Measurements from ENCODE around the gene SRPRB. TPM values are rescaled to one million over a fixed set of nuclear protein-coding genes. Genes with fewer than 3 reads are reported as not detected.

The SRPRB gene
- polyA plus RNA-seq, 2 of the 4 experiments (the other 2 are of a cell fraction), result 41.9 to 64.6 TPM

- WGBS (ENCODE audit: missing lambda C conversion rate), result 89% methylated on average over 1 of the region's 1 CpG
- CTCF ChIA-PET, result interaction anchor here (1.2 kb wide), 1 partner anchor 115 kb away, joined by 3 read pairs; no protein-coding TSS in a partner anchor
Observed at GRCh38 chr3:133812872-133813271, 7.3 kb downstream of the SRPRB start.

DNA sequence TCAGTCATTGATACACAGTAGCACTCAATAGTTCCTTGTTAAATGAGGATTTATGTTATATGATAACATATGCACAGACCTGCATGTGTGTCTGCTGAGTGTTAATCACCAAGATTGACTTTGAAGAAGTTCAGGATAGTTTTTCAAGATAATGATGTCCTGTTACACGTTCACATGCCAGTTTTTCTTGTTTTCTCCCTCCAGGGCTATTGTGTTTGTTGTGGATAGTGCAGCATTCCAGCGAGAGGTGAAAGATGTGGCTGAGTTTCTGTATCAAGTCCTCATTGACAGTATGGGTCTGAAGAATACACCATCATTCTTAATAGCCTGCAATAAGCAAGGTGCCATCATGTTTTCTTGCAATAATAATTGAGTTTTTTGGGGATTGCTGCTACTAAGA lies 9.8 kb downstream of the SRPRB start:
- FAIRE-seq, result no peak
- CTCF ChIA-PET, result no interaction called here
- POLR2A ChIA-PET, result no interaction called here

More at GRCh38 chr3:133812872-133813271, 7.3 kb downstream of the SRPRB start:
- no peak for ATAC-seq
- Histone ChIP-seq H3K4me3 (no peak overlapping the region), H3K27ac (no peak overlapping the region), H3K4me1 (no peaks in the 10 kb centered on the region), H3K4me2 (no peak overlapping the region), H3K9me3 (no peaks in the 10 kb centered on the region)
- no peak for FAIRE-seq
- TF ChIP-seq POLR2A (IDR thresholded peaks at IDR 0.05; ENCODE audit: low read length) (no peak), CHD4 (IDR thresholded peaks at IDR 0.05; ENCODE audit: borderline replicate concordance) (no peak), SMC3 (IDR thresholded peaks at IDR 0.05) (no peak), NR3C1 (IDR thresholded peaks at IDR 0.05) (no peak), SREBF2 (IDR thresholded peaks at IDR 0.05) (no peak), HMGXB4 (CRISPR knock-in tag; IDR thresholded peaks at IDR 0.05; ENCODE audit: borderline replicate concordance) (no peak), ZNF302 (CRISPR knock-in tag; IDR thresholded peaks at IDR 0.05) (no peak), MYC (IDR thresholded peaks at IDR 0.05; ENCODE audit: borderline replicate concordance, low read length) (no peak), RNF2 (IDR thresholded peaks at IDR 0.05; ENCODE audit: borderline replicate concordance, low read depth) (no peak), RFX5 (IDR thresholded peaks at IDR 0.05) (no peak), TFCP2L1 (CRISPR knock-in tag; IDR thresholded peaks at IDR 0.05) (no peak), BHLHE40 (IDR thresholded peaks at IDR 0.05; ENCODE audit: low read depth, low read length) (no peak)
- TF ChIP-seq, protein P1, sequence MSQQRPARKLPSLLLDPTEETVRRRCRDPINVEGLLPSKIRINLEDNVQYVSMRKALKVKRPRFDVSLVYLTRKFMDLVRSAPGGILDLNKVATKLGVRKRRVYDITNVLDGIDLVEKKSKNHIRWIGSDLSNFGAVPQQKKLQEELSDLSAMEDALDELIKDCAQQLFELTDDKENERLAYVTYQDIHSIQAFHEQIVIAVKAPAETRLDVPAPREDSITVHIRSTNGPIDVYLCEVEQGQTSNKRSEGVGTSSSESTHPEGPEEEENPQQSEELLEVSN (IDR thresholded peaks at IDR 0.05; ENCODE audit: borderline replicate concordance, low read depth), result no peak
- TF ChIP-seq, protein P2, sequence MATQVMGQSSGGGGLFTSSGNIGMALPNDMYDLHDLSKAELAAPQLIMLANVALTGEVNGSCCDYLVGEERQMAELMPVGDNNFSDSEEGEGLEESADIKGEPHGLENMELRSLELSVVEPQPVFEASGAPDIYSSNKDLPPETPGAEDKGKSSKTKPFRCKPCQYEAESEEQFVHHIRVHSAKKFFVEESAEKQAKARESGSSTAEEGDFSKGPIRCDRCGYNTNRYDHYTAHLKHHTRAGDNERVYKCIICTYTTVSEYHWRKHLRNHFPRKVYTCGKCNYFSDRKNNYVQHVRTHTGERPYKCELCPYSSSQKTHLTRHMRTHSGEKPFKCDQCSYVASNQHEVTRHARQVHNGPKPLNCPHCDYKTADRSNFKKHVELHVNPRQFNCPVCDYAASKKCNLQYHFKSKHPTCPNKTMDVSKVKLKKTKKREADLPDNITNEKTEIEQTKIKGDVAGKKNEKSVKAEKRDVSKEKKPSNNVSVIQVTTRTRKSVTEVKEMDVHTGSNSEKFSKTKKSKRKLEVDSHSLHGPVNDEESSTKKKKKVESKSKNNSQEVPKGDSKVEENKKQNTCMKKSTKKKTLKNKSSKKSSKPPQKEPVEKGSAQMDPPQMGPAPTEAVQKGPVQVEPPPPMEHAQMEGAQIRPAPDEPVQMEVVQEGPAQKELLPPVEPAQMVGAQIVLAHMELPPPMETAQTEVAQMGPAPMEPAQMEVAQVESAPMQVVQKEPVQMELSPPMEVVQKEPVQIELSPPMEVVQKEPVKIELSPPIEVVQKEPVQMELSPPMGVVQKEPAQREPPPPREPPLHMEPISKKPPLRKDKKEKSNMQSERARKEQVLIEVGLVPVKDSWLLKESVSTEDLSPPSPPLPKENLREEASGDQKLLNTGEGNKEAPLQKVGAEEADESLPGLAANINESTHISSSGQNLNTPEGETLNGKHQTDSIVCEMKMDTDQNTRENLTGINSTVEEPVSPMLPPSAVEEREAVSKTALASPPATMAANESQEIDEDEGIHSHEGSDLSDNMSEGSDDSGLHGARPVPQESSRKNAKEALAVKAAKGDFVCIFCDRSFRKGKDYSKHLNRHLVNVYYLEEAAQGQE (IDR thresholded peaks at IDR 0.05), result no peak
- TF ChIP-seq, protein P3, sequence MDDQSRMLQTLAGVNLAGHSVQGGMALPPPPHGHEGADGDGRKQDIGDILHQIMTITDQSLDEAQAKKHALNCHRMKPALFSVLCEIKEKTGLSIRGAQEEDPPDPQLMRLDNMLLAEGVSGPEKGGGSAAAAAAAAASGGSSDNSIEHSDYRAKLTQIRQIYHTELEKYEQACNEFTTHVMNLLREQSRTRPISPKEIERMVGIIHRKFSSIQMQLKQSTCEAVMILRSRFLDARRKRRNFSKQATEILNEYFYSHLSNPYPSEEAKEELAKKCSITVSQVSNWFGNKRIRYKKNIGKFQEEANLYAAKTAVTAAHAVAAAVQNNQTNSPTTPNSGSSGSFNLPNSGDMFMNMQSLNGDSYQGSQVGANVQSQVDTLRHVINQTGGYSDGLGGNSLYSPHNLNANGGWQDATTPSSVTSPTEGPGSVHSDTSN (IDR thresholded peaks at IDR 0.05), result no peak
- POLR2A ChIA-PET, result no interaction called here
- DNase-seq (ENCODE audit: low read depth in 1 of 2, low spot score in 1 of 2), result no peak

More for the DNA sequence above, 9.8 kb downstream of the SRPRB start:
- ATAC-seq, result no peak
- 84% methylated on average over 2 of the region's 2 CpGs for WGBS (ENCODE audit: missing lambda C conversion rate)
- TF ChIP-seq HEYL (CRISPR knock-in tag; IDR thresholded peaks at IDR 0.05) (no peak), HMGXB4 (CRISPR knock-in tag; IDR thresholded peaks at IDR 0.05; ENCODE audit: borderline replicate concordance) (no peak), RARB (CRISPR knock-in tag; IDR thresholded peaks at IDR 0.05) (no peak), ZC3H11A (IDR thresholded peaks at IDR 0.05) (no peak)
- H3K4me2 ChIP-seq, result no peak overlapping the region
- H3K4me3 ChIP-seq, result no peak overlapping the region
- no peak overlapping the region for H3K27ac ChIP-seq
- DNase-seq (ENCODE audit: low read depth in 1 of 2, low spot score in 1 of 2), result no peak
- no peaks in the 10 kb centered on the region for H3K9me3 ChIP-seq
- no peaks in the 10 kb centered on the region for H3K4me1 ChIP-seq

Data from A549 (cell line).